ENCODE results near the gene CLRN1.

- TF ChIP-seq POLR2A (IDR thresholded peaks at IDR 0.05; ENCODE audit: low read depth, low read length), result no peak
- TF ChIP-seq POLR2AphosphoS5 (IDR thresholded peaks at IDR 0.05; ENCODE audit: low read depth, low read length), result no peak
- no peak for TF ChIP-seq TAF1 (IDR thresholded peaks at IDR 0.05; ENCODE audit: borderline replicate concordance, low read depth, low read length)
These were observed 6.1 kb upstream of the CLRN1 start for GRCh38 chr3:150978566-150979148.

Data from GM12892 (cell line).